Endothelial cell of umbilical vein (primary cell): ENCODE results near the gene GLB1L2. TPM values are rescaled to one million over a fixed set of nuclear protein-coding genes. Genes with fewer than 3 reads are reported as not detected.

ENCODE experiments used
- BruUV-seq: library from RNA; stranded (reverse); fragments of 400-500 nt; replicated peaks from 2 replicates; lab custom pipeline; 2021; lab: Mats Ljungman, UMichigan
- CTCF ChIA-PET: fragments of 300-600, 350-600 bp; sonication (Branson Sonifier 250); formaldehyde crosslinking; loops from one replicate; lab custom pipeline; 2021; ENCODE audit warnings: antibody characterized with exemption, inconsistent platforms; lab: Charles Lee
- POLR2A ChIA-PET: fragments of 300-600, 350-600 bp; sonication (Branson Sonifier 250); formaldehyde crosslinking; loops from one replicate; lab custom pipeline; 2021; ENCODE audit warnings: antibody characterized with exemption, inconsistent platforms; lab: Charles Lee
- DNase-seq: peaks from one replicate; pipeline ENCODE4 v3.0.0-alpha.2; 2011; ENCODE audit warnings: low read depth, low spot score
- FAIRE-seq: peaks from 2 replicates; lab custom pipeline; 2011; peaks lifted over from hg19 to GRCh38; lab: Jason Lieb, UNC
- H2AFZ ChIP-seq: 2 replicates; pipeline ENCODE4 v1.6.0; 2012; ENCODE audit warnings: low read depth, low read length, control low read depth, inconsistent platforms
- H3K27ac ChIP-seq: 2 replicates; pipeline ENCODE4 v1.5.1; 2011; ENCODE audit warnings: low read depth, mild to moderate bottlenecking, control low read depth, low read length, moderate library complexity; ENCODE audit not compliant: insufficient read depth
- H3K27me3 ChIP-seq, 2 experiments: 2 replicates each; pipeline versions ENCODE4 v1.6.0 to v1.6.1; 2011; ENCODE audit warnings: low read length in 2 of 2, mixed read lengths in 1 of 2; ENCODE audit not compliant: control insufficient read depth in 2 of 2, insufficient read depth in 2 of 2
- H3K36me3 ChIP-seq, 2 experiments: 2 replicates in 1 of 2; 3 replicates in 1 of 2; pipeline ENCODE4 v1.5.1; 2011; ENCODE audit warnings: low read length in 2 of 2, mild to moderate bottlenecking in 1 of 2, moderate library complexity in 1 of 2; ENCODE audit not compliant: control insufficient read depth in 2 of 2, insufficient read depth in 2 of 2; ENCODE audit errors: extremely low read depth in 1 of 2
- H3K4me1 ChIP-seq: 3 replicates; pipeline ENCODE4 v1.5.1; 2011; ENCODE audit warnings: mild to moderate bottlenecking, low read length; ENCODE audit not compliant: control insufficient read depth, insufficient read depth; ENCODE audit errors: extremely low read depth
- H3K4me2 ChIP-seq: 2 replicates; pipeline ENCODE4 v1.6.1; 2011; ENCODE audit warnings: low read length, control low read depth, mixed read lengths; ENCODE audit not compliant: insufficient read depth
- H3K4me3 ChIP-seq, 3 experiments: fragments of 200-600 bp in 1 of 3; sonication (generic), shearing (Covaris generic) in 1 of 3; replicated peaks in 1 of 3; 2 replicates each; pipeline ENCODE4 v1.5.1; 2011 to 2016; ENCODE audit warnings: control low read depth in 3 of 3, low read length in 3 of 3, mild to moderate bottlenecking in 2 of 3, inconsistent platforms in 1 of 3, low read depth in 1 of 3, moderate library complexity in 1 of 3; ENCODE audit not compliant: insufficient read depth in 1 of 3
- H3K79me2 ChIP-seq: 2 replicates; pipeline ENCODE4 v1.6.0; 2012; ENCODE audit warnings: low read length, inconsistent platforms; ENCODE audit not compliant: control insufficient read depth, insufficient read depth
- H3K9ac ChIP-seq: replicated peaks from 2 replicates; pipeline ENCODE3; 2011; ENCODE audit warnings: low read length, control low read depth; ENCODE audit not compliant: insufficient read depth; ENCODE audit errors: extremely low read depth
- H3K9me1 ChIP-seq: replicated peaks from 3 replicates; pipeline ENCODE4 v1.6.0; 2011; ENCODE audit warnings: mild to moderate bottlenecking, low read length; ENCODE audit not compliant: control insufficient read depth, insufficient read depth; ENCODE audit errors: extremely low read depth
- H3K9me3 ChIP-seq: replicated peaks from 2 replicates; pipeline ENCODE4 v1.5.1; 2012; ENCODE audit warnings: low read length, inconsistent platforms; ENCODE audit not compliant: control insufficient read depth, insufficient read depth
- H4K20me1 ChIP-seq: replicated peaks from 2 replicates; pipeline ENCODE3; 2011; ENCODE audit warnings: mild to moderate bottlenecking, low read length; ENCODE audit not compliant: control insufficient read depth, insufficient read depth; ENCODE audit errors: extremely low read depth
- EZH2 ChIP-seq: IDR thresholded peaks from 2 replicates; pipeline ENCODE4 v1.6.1; 2012; ENCODE audit warnings: borderline replicate concordance, low read depth, mild to moderate bottlenecking, moderate library complexity, low read length, inconsistent platforms; ENCODE audit not compliant: severe bottlenecking
- FOS ChIP-seq: IDR thresholded peaks from 2 replicates; pipeline ENCODE4 v1.6.1; 2011; ENCODE audit warnings: mild to moderate bottlenecking, low read length, moderate library complexity, borderline replicate concordance; ENCODE audit not compliant: insufficient read depth
- GATA2 ChIP-seq: IDR thresholded peaks from 2 replicates; pipeline ENCODE4 v1.7.0; 2011; ENCODE audit warnings: low read depth, mild to moderate bottlenecking, moderate library complexity, mixed read lengths, low read length; ENCODE audit not compliant: insufficient read length, insufficient read depth
- JUN ChIP-seq: IDR thresholded peaks from 2 replicates; pipeline ENCODE4 v1.6.1; 2011; ENCODE audit warnings: borderline replicate concordance, low read depth; ENCODE audit not compliant: insufficient read length, insufficient read depth
- MYC ChIP-seq: IDR thresholded peaks from one replicate; pipeline ENCODE4 v1.6.1; 2011; ENCODE audit warnings: mild to moderate bottlenecking, low read depth, low read length
- POLR2AphosphoS5 ChIP-seq: IDR thresholded peaks from 2 replicates; pipeline ENCODE4 v1.6.1; 2012; ENCODE audit warnings: low read depth, mild to moderate bottlenecking, control low read depth, low read length, moderate library complexity; ENCODE audit not compliant: insufficient read depth
- dilution Hi-C: fragments of 300-500 bp; cut with MboI; formaldehyde crosslinking; loops from one replicate; pipeline ENCODE4 v1.15.0; 2019; ENCODE audit warnings: low sequenced_read_pairs; ENCODE audit not compliant: extremely low pct_ligation_motif_present
- intact Hi-C: fragments of 100-400 bp; cut with micrococcal nuclease; formaldehyde crosslinking; loops from one replicate; pipeline ENCODE4 v1.10.0; 2022
- polyA plus RNA-seq, 4 experiments: library from polyadenylated mRNA; depleted of rRNA in 3 of 4; stranded (reverse) in 3 of 4; unstranded in 1 of 4; fragments of >200 nt; gene quantifications; 2 replicates each; pipeline versions ENCODE4 v1.2.1 to v1.2.3, GENCODE V29; 2011 to 2012; ENCODE audit warnings: missing spikeins in 1 of 4
- total RNA-seq: library from RNA; stranded (reverse); gene quantifications from 2 replicates; pipeline ENCODE4 v1.2.3, GENCODE V29; 2021
- TF ChIP-seq, protein P1 (sequence below), 2 donors: IDR thresholded peaks; 1 replicate in 1 of 2; 2 replicates in 1 of 2; pipeline ENCODE4 v1.5.1; 2011; ENCODE audit warnings: low read length in 2 of 2, mild to moderate bottlenecking in 2 of 2, moderate library complexity in 2 of 2, control low read depth in 1 of 2, inconsistent platforms in 1 of 2, low read depth in 1 of 2; ENCODE audit not compliant: insufficient read depth in 1 of 2; ENCODE audit errors: extremely low read depth in 1 of 2
- TF ChIP-seq, protein P2 (sequence below): IDR thresholded peaks from 2 replicates; pipeline ENCODE4 v1.6.1; 2011; ENCODE audit not compliant: insufficient read depth, insufficient read length

Gene GLB1L2
- total and polyA plus RNA-seq, 2 donors (not counting 3 experiments of a cell fraction or from before 2014, with no cell fraction given): 0.55 to 0.59 TPM

DNA sequence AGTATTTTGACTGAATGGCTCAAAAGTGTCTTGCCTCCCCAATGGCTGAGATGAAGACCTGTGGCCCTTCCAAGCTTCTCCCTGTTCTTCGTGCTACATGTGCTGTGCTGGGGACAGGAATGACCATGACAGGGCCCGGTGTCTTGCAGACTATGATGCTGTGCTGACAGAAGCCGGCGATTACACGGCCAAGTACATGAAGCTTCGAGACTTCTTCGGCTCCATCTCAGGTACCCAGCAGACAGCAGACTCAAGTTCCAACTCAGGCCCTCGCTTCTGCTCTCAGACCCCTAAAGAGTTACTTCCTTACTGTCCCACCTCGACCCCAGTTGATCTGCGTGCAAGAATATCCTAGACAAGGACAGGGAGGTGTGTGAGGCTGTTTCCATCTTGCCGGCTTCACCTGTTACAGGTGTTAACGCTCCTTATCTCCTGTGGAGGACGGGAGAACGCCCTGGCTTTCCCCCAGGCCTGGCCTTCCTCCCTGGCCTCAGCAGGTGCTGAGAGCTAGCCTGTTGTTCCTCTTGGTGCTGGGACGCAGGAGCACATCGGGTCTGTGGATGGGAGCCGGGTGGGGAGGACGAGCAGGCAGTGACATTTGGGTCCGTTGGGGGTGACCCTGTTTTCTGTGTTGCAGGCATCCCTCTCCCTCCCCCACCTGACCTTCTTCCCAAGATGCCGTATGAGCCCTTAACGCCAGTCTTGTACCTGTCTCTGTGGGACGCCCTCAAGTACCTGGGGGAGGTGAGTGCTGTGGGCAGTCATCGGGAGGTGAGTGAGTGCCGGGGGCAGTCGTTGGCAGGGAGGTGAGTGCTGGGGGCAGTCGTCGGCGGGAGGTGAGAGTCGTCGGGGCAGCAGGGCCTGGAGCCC lies 38.1 kb downstream of the GLB1L2 start:
- H4K20me1 ChIP-seq: no peaks in the 10 kb centered on the region
- TF ChIP-seq GATA2 (no peak), MYC (no peak), FOS (no peak), EZH2 (no peak), JUN (no peak), POLR2AphosphoS5 (no peak)
- TF ChIP-seq, protein P1, sequence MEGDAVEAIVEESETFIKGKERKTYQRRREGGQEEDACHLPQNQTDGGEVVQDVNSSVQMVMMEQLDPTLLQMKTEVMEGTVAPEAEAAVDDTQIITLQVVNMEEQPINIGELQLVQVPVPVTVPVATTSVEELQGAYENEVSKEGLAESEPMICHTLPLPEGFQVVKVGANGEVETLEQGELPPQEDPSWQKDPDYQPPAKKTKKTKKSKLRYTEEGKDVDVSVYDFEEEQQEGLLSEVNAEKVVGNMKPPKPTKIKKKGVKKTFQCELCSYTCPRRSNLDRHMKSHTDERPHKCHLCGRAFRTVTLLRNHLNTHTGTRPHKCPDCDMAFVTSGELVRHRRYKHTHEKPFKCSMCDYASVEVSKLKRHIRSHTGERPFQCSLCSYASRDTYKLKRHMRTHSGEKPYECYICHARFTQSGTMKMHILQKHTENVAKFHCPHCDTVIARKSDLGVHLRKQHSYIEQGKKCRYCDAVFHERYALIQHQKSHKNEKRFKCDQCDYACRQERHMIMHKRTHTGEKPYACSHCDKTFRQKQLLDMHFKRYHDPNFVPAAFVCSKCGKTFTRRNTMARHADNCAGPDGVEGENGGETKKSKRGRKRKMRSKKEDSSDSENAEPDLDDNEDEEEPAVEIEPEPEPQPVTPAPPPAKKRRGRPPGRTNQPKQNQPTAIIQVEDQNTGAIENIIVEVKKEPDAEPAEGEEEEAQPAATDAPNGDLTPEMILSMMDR (IDR thresholded peaks at IDR 0.05; ENCODE audit: extremely low read depth in 1 of 2, insufficient read depth in 1 of 2, low read depth in 1 of 2, low read length in 2 of 2): no peak
- TF ChIP-seq, protein P2, sequence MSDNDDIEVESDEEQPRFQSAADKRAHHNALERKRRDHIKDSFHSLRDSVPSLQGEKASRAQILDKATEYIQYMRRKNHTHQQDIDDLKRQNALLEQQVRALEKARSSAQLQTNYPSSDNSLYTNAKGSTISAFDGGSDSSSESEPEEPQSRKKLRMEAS: no peak
- H3K9me3 ChIP-seq: no peaks in the 10 kb centered on the region
- BruUV-seq: no TSS peak
- no peak overlapping the region for H3K4me2 ChIP-seq
- dilution Hi-C loops: no loop called here
- ChIA-PET CTCF (no interaction called here), POLR2A (no interaction called here)
- H3K4me3 ChIP-seq: no peak overlapping the region
- DNase-seq (no peak), FAIRE-seq (no peak)
- H3K4me1 ChIP-seq: no peaks in the 10 kb centered on the region
- no peaks in the 10 kb centered on the region for H3K27me3 ChIP-seq
- H3K27ac ChIP-seq: no peak overlapping the region
- no peaks in the 10 kb centered on the region for H3K9me1 ChIP-seq
- H3K36me3 ChIP-seq: no peaks in the 10 kb centered on the region
- intact Hi-C loops: no loop called here
- H2AFZ ChIP-seq: no peak overlapping the region
- no peak overlapping the region for H3K9ac ChIP-seq
- no peaks in the 10 kb centered on the region for H3K79me2 ChIP-seq
